GM19438 (cell line): Measurements from ENCODE around the gene DNAAF5.
"Not testable (repeated sequence)": the region's sequence is repeated elsewhere in the genome, so short reads cannot be mapped to it uniquely, and the experiment has no call there.

Experiments used
- ATAC-seq: cut with Tn5 transposase; IDR thresholded peaks from one replicate; pipeline ENCODE4 v1.9.1; 2021; ENCODE audit warnings: low read depth; ENCODE audit not compliant: unreplicated experiment

Gene DNAAF5

DNA sequence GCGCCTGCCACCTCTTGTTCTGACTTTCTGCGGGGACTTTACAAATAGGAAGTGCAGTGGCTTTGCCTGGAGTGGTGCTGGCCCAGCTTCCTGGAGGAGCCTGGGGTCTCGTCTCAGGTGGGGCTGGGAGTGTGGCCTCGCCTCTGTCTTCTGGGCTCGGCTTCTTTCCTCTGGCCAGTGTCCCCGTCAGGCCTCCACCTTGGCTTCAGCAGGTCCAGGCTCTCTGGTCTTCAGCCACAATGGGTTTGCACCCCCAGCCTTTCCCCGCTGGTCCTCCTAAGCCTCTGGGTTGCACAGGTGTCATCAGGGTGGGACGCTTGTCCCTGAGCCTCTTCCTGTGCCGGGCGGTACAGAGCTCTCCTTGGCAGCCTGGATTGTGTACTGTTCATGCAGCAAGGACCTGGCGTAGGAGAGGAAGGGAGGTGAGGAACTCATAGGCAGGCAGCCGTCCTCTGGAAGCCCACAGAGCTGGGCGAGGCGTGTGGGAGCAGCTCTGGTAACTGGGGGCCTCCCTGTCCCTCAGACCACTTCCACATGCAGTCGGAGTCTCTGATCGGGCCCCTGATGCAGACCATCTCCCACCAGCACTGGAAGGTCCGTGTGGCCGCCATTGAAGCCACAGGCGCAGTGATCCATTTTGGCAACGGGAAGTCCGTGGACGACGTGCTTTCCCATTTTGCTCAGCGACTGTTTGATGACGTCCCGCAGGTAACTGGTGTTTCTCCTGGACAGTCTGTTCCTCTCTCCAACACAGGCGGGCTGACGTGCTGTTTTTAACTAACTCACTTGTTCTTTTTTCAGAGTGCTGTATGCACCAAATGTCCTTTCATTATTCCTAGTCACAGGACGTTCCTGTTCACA lies 2.9 kb downstream of the DNAAF5 start:
- ATAC-seq: no peak

DNA sequence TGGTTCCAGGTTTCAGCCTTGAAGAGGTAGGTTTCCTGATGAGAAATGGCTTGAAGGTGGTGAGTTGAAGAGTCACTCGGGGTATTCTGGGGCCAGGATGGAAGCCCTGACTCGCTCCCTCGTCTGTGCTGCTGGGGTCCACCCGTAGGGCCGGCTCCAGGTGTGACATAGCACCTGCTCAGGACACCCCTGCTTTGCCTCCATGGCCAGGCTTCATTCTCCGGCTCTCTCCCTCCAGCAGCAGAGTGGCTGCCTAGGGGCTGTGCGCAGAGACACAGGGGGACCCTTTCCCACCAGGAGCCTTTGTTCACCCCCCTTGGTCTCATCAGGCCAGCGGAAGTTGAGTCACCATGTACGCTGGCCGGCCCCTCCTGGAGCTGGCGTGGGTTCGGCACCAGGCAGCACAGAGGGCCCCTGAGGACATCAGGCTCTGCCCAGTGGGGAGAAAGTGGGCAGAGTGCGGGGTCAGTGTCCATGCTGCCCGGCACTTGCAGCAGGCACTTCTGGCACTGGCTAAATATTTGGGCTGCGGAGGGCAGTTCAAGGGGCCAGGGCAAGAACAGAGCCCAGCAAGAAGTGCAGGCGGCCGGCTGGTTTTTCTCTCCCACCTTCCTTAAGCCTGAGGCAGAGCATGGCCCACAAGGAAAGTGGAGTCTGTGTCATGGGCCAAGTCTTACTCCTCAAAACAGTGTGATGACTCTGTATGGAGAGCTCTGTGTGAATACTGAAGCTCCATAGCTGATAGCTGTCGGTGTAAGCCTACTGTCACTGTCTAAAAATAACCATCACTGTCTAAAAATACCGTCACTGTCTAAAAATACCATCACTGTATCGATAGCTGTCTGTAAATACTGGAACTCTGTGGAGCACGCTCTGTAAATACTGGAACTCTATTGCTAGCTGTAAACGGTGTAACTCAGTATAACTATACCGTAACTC lies 4.3 kb downstream of the DNAAF5 start:
- ATAC-seq: no peak

DNA sequence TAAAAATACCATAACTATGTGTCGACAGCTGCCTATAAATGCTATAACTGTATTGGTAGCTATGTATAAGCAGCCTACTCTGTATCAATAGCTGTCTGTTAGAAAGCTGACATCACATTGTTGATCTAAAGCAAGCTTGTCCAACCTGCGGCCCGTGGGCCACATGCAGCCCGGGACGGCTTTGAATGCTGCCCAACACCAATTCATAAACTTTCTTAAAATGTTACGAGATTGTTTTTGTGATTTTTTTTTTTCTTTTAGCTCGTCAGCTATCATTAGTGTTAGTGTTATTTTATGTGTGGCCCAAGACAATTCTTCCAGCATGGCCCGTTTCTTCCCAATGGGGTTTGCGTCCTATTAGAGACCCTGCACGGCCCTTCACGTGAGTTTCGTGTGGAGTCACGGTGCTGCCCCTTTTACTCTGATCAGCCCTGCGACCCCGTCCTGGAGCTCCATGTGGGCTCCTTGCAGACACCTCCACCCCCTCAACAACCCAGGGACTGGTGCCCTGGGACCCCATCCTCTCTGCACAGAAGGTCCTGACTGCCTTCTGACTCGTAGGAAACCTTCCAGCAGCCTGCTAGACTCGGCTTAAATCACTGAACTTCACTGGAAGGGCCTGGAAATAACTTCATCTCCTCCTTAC lies 5.1 kb downstream of the DNAAF5 start:
- ATAC-seq: no peak

DNA sequence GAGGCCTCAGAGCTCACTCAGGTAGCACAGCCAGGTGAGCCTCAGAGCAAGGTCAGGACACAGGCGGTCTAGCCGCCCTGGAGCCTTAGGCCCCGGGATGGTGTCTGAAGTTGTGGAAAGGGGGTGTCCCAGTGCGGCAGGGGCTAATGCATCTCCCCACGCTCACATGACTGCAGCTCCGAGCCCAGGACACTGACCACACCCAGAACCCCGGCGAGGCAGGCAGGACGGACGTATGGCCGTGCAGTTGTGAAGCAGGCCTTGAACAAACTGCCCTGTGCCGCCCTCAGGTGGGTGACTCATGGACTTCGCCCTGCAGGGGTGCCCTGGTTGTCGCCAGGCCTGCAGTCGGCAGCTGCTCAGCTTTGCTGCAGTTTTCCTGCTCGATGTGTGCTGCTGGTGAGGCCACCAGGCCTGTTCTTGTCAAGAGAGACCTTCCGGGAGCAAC lies 5.6 kb downstream of the DNAAF5 start:
- no peak for ATAC-seq

DNA sequence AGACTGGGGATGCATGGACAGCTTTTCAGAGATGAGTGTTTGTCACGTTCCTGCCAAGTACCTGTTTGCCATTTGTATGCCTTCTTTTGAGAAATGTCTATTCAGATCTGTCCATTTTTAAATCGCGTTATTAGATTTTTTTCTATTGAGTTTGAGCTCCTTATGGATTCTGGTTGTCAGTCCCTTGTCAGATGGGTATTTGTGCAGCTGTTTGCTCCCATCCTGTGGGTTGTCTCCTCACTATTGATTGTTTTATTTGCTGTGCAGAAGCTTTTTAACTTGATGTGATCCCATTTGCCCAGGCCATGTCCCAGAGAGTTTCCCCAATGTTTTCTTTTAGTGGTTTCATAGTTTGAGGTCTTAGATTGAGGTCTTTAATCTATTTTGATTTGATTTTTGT lies 6.1 kb downstream of the DNAAF5 start:
- ATAC-seq: no peak

DNA sequence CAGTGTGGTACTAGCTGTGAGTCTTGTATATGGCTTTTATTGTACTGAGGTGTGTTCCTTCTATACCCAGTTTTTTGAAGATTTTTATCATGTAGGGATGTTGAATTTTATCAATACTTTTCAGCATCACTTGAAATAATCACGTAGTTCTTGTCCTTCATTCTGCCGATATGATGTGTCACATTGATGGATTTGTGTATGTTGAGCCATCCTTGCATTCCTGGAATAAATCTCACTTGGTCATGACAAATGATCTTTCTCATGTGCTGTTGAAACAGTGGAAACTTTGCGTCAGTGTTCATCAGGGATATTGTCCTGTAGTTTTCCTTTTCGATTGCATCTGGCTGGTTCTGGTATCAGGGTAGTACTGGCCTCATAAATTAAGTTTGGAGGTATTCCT lies 7.7 kb downstream of the DNAAF5 start:
- no peak for ATAC-seq

DNA sequence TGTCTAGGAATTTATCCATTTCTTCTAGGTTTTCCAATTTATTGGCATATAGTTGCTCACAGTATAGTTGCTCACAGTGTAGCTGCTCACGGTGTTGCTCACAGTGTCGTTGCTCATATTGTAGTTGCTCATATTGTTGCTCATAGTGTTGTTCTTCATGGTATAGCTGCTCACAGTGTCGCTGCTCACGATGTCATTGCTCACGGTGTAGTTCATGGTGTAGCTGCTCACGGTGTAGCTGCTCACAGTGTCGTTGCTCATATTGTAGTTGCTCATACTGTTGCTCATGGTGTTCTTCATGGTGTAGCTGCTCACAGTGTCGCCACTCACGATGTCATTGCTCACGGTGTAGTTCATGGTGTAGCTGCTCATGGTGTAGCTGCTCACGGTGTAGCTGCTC lies 8.3 kb downstream of the DNAAF5 start:
- no peak for ATAC-seq

DNA sequence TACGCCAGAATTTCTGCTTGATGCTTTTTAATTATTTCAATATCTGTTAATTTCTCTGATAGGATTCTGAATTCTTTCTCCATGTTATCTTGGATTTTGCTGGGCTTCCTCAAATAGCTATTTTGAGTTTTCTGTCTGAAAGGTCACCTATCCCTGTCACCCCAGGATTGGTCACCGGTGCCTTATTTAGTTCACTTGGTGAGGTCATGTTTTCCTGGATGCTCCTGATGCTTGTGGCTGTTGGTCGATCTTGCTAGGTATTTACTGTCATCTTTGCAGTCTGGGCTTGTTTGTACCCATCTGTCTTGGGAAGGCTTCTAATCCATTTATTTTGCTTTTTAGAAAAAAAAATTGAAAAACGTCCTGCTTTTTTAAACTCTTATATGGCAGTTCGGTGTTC lies 11.7 kb downstream of the DNAAF5 start:
- no peak for ATAC-seq

DNA sequence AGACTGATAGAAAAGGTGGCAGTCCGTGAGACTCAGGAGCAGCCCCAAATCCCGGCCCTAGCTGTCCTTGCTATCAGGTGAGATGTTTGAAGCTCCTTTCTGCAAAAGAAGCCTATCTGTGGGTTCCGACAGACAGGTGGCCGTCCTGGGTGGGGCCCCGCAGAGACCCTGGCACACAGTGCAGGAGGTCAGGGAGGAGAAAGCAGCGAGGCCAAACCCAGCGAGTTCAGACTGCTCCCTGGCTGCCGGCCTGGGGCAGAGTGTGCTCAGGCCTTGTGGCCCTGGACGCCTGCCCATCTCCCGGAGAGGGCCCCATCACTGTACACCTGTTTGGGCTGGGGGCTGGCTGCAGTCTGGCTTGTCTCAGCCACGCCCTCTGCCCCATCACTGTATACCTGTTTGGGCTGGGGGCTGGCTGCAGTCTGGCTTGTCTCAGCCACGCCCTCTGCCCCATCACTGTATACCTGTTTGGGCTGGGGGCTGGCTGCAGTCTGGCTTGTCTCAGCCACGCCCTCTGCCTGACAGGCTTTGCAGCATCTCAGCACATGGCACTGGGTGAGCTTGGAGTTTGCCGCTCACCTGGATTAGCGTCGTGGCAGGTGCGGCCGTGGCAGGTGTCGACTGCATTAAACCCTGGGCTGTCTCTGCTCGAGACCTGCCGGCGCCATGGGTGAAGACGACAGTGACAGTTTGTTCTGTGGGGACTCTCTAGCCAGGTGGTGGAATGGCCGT lies 12.4 kb downstream of the DNAAF5 start:
- no peak for ATAC-seq

DNA sequence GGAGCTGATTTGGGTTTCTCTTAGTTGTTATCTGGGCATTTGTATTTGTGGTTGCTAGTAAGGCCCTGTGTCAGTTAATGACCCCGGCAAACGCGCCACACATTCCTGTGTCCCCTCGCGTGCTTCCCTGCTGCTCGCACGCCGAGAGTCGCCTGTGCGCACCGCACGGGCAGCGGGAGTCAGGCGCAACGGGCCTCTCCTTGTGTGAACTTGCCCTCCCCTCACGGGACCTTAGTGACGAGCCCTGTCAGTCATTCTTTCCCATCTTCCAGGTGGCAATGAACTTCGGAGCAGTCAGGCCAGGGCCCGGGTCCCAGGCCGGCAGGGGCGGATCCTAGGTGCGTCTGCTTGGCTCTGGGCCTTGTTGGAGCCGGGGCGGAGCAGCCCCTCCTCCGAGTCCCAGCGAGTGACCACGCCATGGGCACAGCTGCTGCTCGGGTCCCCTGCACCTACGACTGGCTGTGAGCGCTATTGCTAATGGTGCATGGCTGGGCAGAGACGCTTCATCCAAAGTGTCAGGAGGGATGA lies 13.0 kb downstream of the DNAAF5 start:
- no peak for ATAC-seq

DNA sequence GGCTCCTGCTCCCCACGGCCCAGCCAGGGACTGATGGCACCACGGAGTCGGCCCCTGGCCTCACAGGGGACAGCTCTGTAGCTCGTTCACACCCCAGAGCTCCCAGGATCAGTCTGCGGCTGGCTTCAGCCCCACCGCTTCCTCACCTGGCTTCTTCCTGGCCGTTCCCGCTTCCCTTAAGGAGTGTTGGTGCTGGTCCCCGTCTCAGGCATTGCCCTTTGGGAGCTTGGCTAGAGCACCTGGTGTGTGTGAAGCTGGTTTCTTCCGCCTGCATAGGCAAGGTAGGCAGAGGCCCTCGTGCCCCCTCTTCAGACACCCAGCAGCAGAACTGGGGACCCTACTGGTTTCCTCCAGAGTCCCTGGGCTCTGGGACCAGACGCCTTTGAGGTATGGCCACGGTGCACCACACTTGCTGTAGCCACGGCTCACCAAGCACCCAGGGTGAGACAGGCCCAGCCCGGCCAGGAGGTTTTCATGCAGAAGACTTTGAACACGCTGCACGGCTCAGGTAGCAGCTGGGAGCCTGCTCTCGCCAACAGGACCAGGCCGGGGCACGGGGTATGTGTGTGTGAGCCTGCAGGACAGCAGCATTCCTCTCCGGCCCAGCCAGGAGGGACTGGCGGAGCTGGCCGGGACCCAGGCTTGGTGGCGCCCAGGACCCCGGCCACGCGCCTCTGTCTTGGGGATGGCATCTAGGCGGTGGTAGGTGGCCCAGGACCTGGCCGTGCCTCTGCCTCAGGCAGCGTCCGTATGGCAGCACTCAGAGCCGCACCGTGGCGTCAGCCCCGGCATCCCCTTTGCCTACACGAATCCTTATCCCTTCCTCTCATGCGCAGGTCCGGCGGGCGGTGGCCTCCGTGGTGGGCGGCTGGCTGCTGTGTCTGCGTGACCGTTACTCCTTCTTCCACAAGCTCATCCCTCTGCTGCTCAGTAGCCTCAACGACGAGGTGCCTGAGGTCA lies 13.8 kb downstream of the DNAAF5 start:
- no peak for ATAC-seq

DNA sequence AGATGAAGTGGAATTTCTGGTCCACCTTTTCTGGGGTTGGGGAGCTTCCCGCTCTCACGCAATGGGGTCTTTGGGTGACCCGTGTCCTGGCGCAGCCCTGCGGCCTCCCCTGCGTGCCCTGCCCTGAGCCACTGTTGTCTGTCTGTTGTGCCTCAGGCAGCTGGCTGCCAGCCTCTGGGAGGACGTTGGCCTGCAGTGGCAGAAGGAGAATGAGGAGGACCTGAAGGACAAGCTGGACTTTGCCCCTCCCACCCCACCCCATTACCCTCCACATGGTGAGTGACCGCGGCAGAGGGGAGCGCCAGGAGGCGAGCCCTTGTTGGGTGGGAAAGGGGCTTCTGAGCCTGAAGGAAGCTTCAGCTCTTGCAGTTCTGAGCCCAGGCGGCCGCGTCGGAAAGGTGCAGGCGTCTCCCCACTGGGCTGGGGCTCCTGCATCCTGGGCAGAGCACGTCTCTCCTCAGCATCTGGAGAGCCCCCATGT lies 14.7 kb downstream of the DNAAF5 start:
- no peak for ATAC-seq

DNA sequence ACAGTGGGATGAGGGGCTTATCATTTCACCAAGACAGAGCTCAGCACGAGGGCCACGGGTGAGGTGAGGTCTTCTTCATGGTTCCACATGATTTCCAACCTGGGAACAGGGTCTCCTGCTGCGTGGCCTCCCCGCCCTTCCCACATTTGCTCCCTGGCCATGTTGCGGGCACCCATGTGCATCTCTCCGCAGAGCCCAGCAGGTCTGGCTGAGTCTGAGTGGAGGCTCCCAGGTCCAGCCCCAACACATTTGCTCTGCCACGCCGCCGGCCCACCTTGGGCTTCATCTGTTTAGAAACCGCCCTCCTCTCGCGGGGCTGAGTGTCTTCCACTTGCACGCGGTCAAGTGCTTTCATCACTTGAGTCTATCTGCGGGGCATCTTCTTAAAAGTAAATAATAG lies 15.4 kb downstream of the DNAAF5 start:
- no peak for ATAC-seq

DNA sequence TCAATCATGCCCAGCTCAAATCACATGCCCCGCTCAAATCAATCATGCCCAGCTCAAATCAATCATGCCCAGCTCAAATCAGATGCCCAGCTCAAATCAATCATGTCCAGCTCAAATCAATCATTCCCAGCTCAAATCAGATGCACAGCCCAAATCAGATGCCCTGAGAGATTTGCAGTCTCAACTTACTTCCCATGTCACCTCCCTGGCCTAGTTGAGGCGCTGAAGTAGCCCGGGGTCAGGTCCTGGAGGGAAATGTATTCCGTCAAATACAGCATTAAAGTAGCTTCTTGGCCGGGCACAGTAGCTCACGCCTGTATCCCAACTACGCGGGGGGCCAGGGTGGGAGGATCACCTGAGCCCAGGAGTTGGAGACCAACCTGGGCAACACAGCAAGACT lies 16.3 kb downstream of the DNAAF5 start:
- ATAC-seq: no peak

DNA sequence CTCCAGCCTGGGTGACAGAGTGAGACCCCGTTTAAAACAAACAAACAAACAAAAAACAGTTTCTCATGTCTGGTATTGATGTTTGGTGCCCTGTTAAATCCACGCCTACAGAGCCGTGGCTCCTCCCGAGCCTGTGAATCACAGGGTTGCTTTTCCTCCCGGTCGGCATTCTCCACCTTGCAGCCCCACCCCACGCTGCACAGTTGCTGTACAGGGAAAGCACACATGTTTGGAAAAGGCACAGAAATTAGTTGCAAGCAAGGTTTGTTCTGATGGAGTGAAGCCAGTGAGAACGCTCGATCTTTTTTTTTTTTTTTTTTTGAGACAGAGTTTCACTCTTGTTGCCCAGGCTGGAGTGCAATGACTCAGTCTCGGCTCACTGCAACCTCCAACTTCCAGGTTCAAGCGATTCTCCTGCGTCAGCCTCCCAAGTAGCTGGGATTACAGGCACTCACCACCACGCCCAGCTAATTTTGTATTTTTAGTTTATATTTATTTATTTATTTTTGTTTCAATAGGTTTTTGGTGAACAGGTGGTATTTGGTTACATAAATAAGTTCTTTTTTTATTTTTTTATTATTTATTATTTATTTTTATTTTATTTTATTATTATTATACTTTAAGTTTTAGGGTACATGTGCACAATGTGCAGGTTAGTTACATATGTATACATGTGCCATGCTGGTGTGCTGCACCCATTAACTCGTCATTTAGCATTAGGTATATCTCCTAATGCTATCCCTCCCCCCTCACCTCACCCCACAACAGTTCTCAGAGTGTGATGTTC lies 17.0 kb downstream of the DNAAF5 start:
- not testable (repeated sequence) for ATAC-seq

DNA sequence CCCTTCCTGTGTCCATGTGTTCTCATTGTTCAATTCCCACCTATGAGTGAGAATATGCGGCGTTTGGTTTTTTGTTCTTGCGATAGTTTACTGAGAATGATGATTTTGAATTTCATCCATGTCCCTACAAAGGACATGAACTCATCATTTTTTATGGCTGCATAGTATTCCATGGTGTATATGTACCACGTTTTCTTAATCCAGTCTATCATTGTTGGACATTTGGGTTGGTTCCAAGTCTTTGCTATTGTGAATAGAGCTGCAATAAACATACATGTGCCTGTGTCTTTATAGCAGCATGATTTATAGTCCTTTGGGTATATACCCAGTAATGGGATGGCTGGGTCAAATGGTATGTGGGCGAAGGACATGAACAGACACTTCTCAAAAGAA lies 17.6 kb downstream of the DNAAF5 start:
- not testable (repeated sequence) for ATAC-seq

DNA sequence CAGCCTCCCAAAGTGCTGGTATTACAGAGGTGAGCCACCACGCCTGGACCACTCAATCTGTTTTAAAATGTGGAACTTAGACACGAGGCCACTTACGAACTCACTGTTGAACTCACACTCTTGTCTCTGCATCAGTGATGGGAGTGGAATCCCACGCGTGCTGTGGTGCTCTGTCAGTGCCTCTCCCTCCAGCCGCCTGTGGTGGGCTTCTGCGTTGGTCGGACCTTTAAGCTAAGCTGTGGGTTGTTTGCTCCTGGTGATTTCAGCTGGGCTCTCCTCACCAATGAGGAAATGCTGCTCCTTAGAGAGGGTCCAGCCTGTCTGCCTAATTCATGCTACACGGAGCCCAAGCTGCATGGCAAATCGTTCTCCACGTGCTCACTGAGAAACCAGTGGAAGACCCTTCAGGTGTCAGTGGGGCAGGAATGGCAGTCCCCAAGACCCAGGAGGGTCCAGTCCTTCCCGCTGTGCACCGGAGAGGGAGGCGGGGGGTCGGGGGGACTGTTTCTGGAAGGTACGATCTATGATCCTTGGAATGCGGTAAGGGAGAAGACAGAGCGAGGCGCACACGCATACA lies 18.4 kb downstream of the DNAAF5 start:
- ATAC-seq: no peak
